Gastroesophageal sphincter (tissue), 4 donors: ENCODE measurements around the gene TDP1. TPM values are rescaled to one million over a fixed set of nuclear protein-coding genes. Genes with fewer than 3 reads are reported as not detected.

Experiments used
- ATAC-seq: fragments of 150-250 bp; one replicate; pipeline ENCODE4 v1.9.1; 2016; ENCODE audit warnings: mild to moderate bottlenecking, moderate library complexity
- H3K27ac ChIP-seq, 4 donors: fragments of 200-600 bp; sonication (generic) in 3 of 4; 1 replicate in 3 of 4; 2 replicates in 1 of 4; pipeline ENCODE4 v1.5.1; 2016 to 2019
- H3K27me3 ChIP-seq: fragments of 200-600 bp; sonication (generic); one replicate; pipeline ENCODE4 v1.5.1; 2019
- H3K36me3 ChIP-seq, 2 donors: fragments of 200-600 bp; sonication (generic); one replicate each; pipeline ENCODE4 v1.5.1; 2019; ENCODE audit warnings: control low read depth in 1 of 2
- H3K4me1 ChIP-seq, 3 donors: fragments of 200-600 bp; sonication (generic); 1 replicate in 2 of 3; 2 replicates in 1 of 3; pipeline ENCODE4 v1.5.1; 2016 to 2019; ENCODE audit warnings: control low read depth in 2 of 3
- H3K4me3 ChIP-seq, 2 donors: fragments of 200-600 bp; sonication (generic); one replicate each; pipeline ENCODE4 v1.5.1; 2019; ENCODE audit warnings: mild to moderate bottlenecking in 1 of 2, moderate library complexity in 1 of 2
- H3K9me3 ChIP-seq, 3 donors: fragments of 200-600 bp; sonication (generic); one replicate each; pipeline ENCODE4 v1.5.1; 2017 to 2019; ENCODE audit warnings: control low read depth in 2 of 3
- CTCF ChIP-seq, 4 experiments: fragments of 200-600 bp in 2 of 4; fragments of 450-650 bp in 2 of 4; sonication (generic) in 1 of 4; IDR thresholded peaks; one replicate each; pipeline ENCODE4 v1.5.1; 2017 to 2019; ENCODE audit warnings: antibody characterized with exemption in 4 of 4, mild to moderate bottlenecking in 2 of 4, moderate library complexity in 2 of 4
- EP300 ChIP-seq: sonication (generic); formaldehyde crosslinking; IDR thresholded peaks from one replicate; pipeline ENCODE4 v1.6.1; 2017; ENCODE audit warnings: antibody characterized with exemption, mild to moderate bottlenecking
- POLR2A ChIP-seq, 2 donors: fragments of 450-650 bp; IDR thresholded peaks; one replicate each; pipeline ENCODE4 v1.6.1; 2017; ENCODE audit warnings: antibody characterized with exemption in 2 of 2, mild to moderate bottlenecking in 2 of 2, moderate library complexity in 1 of 2
- POLR2AphosphoS5 ChIP-seq: sonication (generic); formaldehyde crosslinking; IDR thresholded peaks from one replicate; pipeline ENCODE4 v1.6.1; 2017; ENCODE audit warnings: antibody characterized with exemption
- WGBS, 2 donors: methylation state at CpG; one replicate each; pipeline ENCODE4 v1.1.5; 2018; ENCODE audit warnings: low coverage in 1 of 2; 5-methylcytosine and 5-hydroxymethylcytosine counted together
- total RNA-seq, 4 donors: library from RNA; depleted of rRNA; stranded (reverse); fragments of >200 nt; gene quantifications; one replicate each; pipeline ENCODE4 v1.1.0, GENCODE V29; 2016

The TDP1 gene
- total RNA-seq, 4 donors from 2014 or later: 5.4 to 12.1 (median 10.3) TPM

- H3K4me1 ChIP-seq: no peaks in the 10 kb centered on the region
- H3K9me3 ChIP-seq: no peaks in the 10 kb centered on the region
- no peak overlapping the region for H3K4me3 ChIP-seq
- no peak for ATAC-seq
- peaks cover 0 to 94% of the 10 kb centered on the region in 2 donors for H3K36me3 ChIP-seq
- TF ChIP-seq EP300 (no peak), POLR2A (IDR thresholded peaks at IDR 0.05) (no peak), POLR2AphosphoS5 (no peak)
- H3K27me3 ChIP-seq: no peaks in the 10 kb centered on the region
- no peak overlapping the region for H3K27ac ChIP-seq
These were observed 31.4 kb downstream of the TDP1 start for GRCh38 chr14:89987161-89987475.

GRCh38 chr14:89988787-89989186 is 33.1 kb downstream of the TDP1 start:
- 92 to 100% methylated on average over 2 to 5 of the region's 5 CpGs for WGBS, 2 donors
- H3K4me1 ChIP-seq: no peaks in the 10 kb centered on the region
- no peaks in the 10 kb centered on the region for H3K9me3 ChIP-seq
- no peak overlapping the region for H3K27ac ChIP-seq
- H3K36me3 ChIP-seq: peaks cover 0 to 95% of the 10 kb centered on the region in 2 donors
- TF ChIP-seq POLR2AphosphoS5: no peak
- TF ChIP-seq POLR2A (IDR thresholded peaks at IDR 0.05): no peak
- TF ChIP-seq CTCF (IDR thresholded peaks at IDR 0.05): no peak
- TF ChIP-seq EP300: no peak
- no peak for ATAC-seq
- H3K4me3 ChIP-seq: no peak overlapping the region
- no peaks in the 10 kb centered on the region for H3K27me3 ChIP-seq

GRCh38 chr14:89990218-89990617 is 34.5 kb downstream of the TDP1 start:
- no peak for TF ChIP-seq POLR2A (IDR thresholded peaks at IDR 0.05)
- no peak for TF ChIP-seq EP300
- TF ChIP-seq POLR2AphosphoS5: no peak
- TF ChIP-seq CTCF (IDR thresholded peaks at IDR 0.05): no peak
- Histone ChIP-seq H3K27ac (no peak overlapping the region), H3K4me3 (no peak overlapping the region), H3K4me1 (no peaks in the 10 kb centered on the region), H3K36me3 (peaks cover 0 to 96% of the 10 kb centered on the region in 2 donors), H3K9me3 (no peaks in the 10 kb centered on the region), H3K27me3 (no peaks in the 10 kb centered on the region)
- no peak for ATAC-seq
- 80 to 91% methylated on average over 3 to 5 of the region's 5 CpGs for WGBS, 2 donors

- no peak for TF ChIP-seq POLR2A (IDR thresholded peaks at IDR 0.05)
- TF ChIP-seq CTCF (IDR thresholded peaks at IDR 0.05): no peak
- no peak for TF ChIP-seq POLR2AphosphoS5
- TF ChIP-seq EP300: no peak
- ATAC-seq: no peak
- Histone ChIP-seq H3K36me3 (peaks cover 0 to 96% of the 10 kb centered on the region in 2 donors), H3K4me1 (no peaks in the 10 kb centered on the region), H3K4me3 (no peak overlapping the region), H3K9me3 (no peaks in the 10 kb centered on the region), H3K27me3 (no peaks in the 10 kb centered on the region), H3K27ac (no peak overlapping the region)
- WGBS, 2 donors: 44 to 63% methylated on average over 2 of the region's 2 CpGs
These were observed 35.0 kb downstream of the TDP1 start for GRCh38 chr14:89990623-89991275.

- no peak for ATAC-seq
- WGBS, 2 donors: 92 to 100% methylated on average over 2 to 3 of the region's 3 CpGs
- peaks cover 0 to 96% of the 10 kb centered on the region in 2 donors for H3K36me3 ChIP-seq
- H3K9me3 ChIP-seq: no peaks in the 10 kb centered on the region
- no peak overlapping the region for H3K4me3 ChIP-seq
- no peaks in the 10 kb centered on the region for H3K27me3 ChIP-seq
- no peak overlapping the region for H3K27ac ChIP-seq
- no peaks in the 10 kb centered on the region for H3K4me1 ChIP-seq
- TF ChIP-seq EP300 (no peak), CTCF (IDR thresholded peaks at IDR 0.05) (no peak), POLR2AphosphoS5 (no peak), POLR2A (IDR thresholded peaks at IDR 0.05) (no peak)
These were observed 36.5 kb downstream of the TDP1 start for GRCh38 chr14:89992273-89992672.
